Vagina (tissue), 2 donors: ENCODE data around the gene OTOS.

Source experiments
- POLR2A ChIP-seq, 2 donors: fragments of 450-650 bp; IDR thresholded peaks; one replicate each; pipeline ENCODE4 v1.6.1; 2017; ENCODE audit warnings: antibody characterized with exemption in 2 of 2, mild to moderate bottlenecking in 2 of 2, moderate library complexity in 2 of 2
- POLR2AphosphoS5 ChIP-seq, 2 donors: sonication (generic); formaldehyde crosslinking; IDR thresholded peaks; one replicate each; pipeline ENCODE4 v1.9.0; 2017; ENCODE audit warnings: antibody characterized with exemption in 2 of 2, mild to moderate bottlenecking in 2 of 2, low read depth in 1 of 2; ENCODE audit not compliant: insufficient read depth in 1 of 2
- TF ChIP-seq, protein P1 (sequence below), 3 experiments: fragments of 450-650 bp in 2 of 3; fragments of 200-600 bp in 1 of 3; sonication (generic) in 1 of 3; IDR thresholded peaks; one replicate each; pipeline ENCODE4 v1.5.1; 2017 to 2019; ENCODE audit warnings: antibody characterized with exemption in 3 of 3, mild to moderate bottlenecking in 2 of 3, moderate library complexity in 2 of 3

DNA sequence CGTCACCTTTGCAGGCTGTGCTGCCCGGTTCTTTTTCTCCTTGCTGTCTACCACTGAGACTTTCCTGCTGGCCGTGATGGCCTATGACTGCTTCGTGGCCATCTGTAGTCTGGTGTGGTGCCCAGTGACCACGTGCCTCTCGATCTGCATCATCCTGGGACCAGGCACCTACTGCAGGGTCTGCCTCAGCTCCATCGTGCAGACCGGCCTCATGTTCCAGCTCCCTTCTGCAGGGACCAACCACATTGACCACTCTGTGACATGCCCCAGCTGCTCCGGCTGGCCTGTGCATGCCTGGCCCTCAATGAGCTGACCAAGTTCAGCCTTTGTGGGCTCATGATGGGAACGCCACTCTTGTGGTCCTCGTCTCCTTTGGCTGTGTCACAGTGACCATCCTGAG, 31.1 kb downstream of the OTOS start:
- TF ChIP-seq, protein P1, sequence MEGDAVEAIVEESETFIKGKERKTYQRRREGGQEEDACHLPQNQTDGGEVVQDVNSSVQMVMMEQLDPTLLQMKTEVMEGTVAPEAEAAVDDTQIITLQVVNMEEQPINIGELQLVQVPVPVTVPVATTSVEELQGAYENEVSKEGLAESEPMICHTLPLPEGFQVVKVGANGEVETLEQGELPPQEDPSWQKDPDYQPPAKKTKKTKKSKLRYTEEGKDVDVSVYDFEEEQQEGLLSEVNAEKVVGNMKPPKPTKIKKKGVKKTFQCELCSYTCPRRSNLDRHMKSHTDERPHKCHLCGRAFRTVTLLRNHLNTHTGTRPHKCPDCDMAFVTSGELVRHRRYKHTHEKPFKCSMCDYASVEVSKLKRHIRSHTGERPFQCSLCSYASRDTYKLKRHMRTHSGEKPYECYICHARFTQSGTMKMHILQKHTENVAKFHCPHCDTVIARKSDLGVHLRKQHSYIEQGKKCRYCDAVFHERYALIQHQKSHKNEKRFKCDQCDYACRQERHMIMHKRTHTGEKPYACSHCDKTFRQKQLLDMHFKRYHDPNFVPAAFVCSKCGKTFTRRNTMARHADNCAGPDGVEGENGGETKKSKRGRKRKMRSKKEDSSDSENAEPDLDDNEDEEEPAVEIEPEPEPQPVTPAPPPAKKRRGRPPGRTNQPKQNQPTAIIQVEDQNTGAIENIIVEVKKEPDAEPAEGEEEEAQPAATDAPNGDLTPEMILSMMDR (IDR thresholded peaks at IDR 0.05) = no peak
- no peak for TF ChIP-seq POLR2A (IDR thresholded peaks at IDR 0.05)
- no peak for TF ChIP-seq POLR2AphosphoS5 (IDR thresholded peaks at IDR 0.05; ENCODE audit: insufficient read depth in 1 of 2, low read depth in 1 of 2)
